Cardiac muscle cell (in vitro differentiated cells and primary cell): ENCODE results near the gene SHROOM2. TPM values are rescaled to one million over a fixed set of nuclear protein-coding genes. Genes with fewer than 3 reads are reported as not detected.

Experiments
- DNase-seq, 2 donors: peaks; one replicate each; pipeline versions ENCODE4 v3.0.0 to v3.0.0-alpha.2; 2010 to 2017; ENCODE audit warnings: low read depth in 1 of 2, low spot score in 1 of 2
- H3K27ac ChIP-seq: fragments of 200-600 bp; sonication (generic); 2 replicates; pipeline ENCODE4 v1.5.1; 2016
- H3K27me3 ChIP-seq: fragments of 200-600 bp; sonication (generic); 2 replicates; pipeline ENCODE4 v1.6.0; 2016; ENCODE audit warnings: control low read depth
- H3K36me3 ChIP-seq: fragments of 200-600 bp; sonication (generic); 2 replicates; pipeline ENCODE4 v1.5.1; 2016; ENCODE audit warnings: control low read depth
- H3K4me1 ChIP-seq: fragments of 200-600 bp; sonication (generic); 2 replicates; pipeline ENCODE4 v1.8.1; 2017; ENCODE audit warnings: low read depth, mild to moderate bottlenecking, mixed run types
- H3K4me3 ChIP-seq: fragments of 200-600 bp; sonication (generic); 2 replicates; pipeline ENCODE4 v1.5.1; 2016; ENCODE audit warnings: mild to moderate bottlenecking
- H3K9me3 ChIP-seq: fragments of 200-600 bp; sonication (generic); 2 replicates; pipeline ENCODE4 v1.5.1; 2017; ENCODE audit warnings: low read depth, mild to moderate bottlenecking, control low read depth
- polyA plus RNA-seq: library from polyadenylated mRNA; unstranded; fragments of >200 nt; fragmentation: Nextera tagmentation; extraction: Ambion mirVana; gene quantifications from 2 replicates; pipeline ENCODE4 v1.2.1, GENCODE V29; 2016
- total RNA-seq: library from RNA; depleted of rRNA; stranded (reverse); fragments of >200 nt; gene quantifications from 2 replicates; pipeline ENCODE4 v1.2.3, GENCODE V29; 2016
- TF ChIP-seq, protein P1 (sequence below): IDR thresholded peaks from 2 replicates; pipeline ENCODE4 v1.5.1; 2012; ENCODE audit warnings: low read depth, mild to moderate bottlenecking, low read length

The SHROOM2 gene
- total and polyA plus RNA-seq, 2 experiments from 2014 or later: 14.8 to 32.9 TPM

DNA sequence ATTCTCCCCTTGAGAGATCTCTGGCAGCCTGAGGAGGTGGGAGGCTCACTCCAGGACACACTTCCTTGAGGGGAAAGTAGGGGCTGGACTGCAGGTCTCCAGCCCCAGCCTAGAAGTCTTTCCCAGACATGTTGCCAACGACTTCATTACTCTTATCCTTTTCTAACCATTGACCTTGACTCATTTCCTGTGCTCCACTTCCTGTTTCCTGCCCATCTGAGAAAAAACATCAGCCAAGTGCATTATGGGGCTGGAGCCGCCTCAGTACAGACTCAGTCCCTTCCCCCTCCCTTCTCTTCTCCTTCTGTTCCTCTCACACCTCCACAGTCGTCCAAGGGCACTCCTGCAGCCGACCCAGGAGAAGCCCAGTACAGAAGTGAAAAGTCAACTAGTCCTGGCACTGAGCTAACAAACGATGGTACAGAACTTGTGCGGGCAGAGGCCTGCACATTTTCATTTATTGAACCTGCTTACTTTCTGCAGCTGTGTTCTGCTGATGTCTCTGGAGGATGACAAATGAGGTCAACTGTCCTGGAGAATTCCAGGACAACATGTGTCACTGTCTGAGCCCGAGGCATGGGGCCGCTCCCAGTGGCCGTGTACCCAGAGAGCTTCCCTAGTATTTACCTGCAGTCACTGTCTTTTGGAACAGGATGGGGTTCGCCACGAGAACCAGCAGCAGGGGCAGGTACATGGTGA is 40.7 kb upstream of the SHROOM2 start:
- Histone ChIP-seq H3K36me3 (no peaks in the 10 kb centered on the region), H3K27ac (no peak overlapping the region), H3K4me1 (no peaks in the 10 kb centered on the region), H3K9me3 (no peaks in the 10 kb centered on the region), H3K4me3 (no peak overlapping the region), H3K27me3 (no peaks in the 10 kb centered on the region)
- TF ChIP-seq, protein P1, sequence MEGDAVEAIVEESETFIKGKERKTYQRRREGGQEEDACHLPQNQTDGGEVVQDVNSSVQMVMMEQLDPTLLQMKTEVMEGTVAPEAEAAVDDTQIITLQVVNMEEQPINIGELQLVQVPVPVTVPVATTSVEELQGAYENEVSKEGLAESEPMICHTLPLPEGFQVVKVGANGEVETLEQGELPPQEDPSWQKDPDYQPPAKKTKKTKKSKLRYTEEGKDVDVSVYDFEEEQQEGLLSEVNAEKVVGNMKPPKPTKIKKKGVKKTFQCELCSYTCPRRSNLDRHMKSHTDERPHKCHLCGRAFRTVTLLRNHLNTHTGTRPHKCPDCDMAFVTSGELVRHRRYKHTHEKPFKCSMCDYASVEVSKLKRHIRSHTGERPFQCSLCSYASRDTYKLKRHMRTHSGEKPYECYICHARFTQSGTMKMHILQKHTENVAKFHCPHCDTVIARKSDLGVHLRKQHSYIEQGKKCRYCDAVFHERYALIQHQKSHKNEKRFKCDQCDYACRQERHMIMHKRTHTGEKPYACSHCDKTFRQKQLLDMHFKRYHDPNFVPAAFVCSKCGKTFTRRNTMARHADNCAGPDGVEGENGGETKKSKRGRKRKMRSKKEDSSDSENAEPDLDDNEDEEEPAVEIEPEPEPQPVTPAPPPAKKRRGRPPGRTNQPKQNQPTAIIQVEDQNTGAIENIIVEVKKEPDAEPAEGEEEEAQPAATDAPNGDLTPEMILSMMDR: no peak
- peak in 1 of 2 donors; percentile 78 for DNase-seq

DNA sequence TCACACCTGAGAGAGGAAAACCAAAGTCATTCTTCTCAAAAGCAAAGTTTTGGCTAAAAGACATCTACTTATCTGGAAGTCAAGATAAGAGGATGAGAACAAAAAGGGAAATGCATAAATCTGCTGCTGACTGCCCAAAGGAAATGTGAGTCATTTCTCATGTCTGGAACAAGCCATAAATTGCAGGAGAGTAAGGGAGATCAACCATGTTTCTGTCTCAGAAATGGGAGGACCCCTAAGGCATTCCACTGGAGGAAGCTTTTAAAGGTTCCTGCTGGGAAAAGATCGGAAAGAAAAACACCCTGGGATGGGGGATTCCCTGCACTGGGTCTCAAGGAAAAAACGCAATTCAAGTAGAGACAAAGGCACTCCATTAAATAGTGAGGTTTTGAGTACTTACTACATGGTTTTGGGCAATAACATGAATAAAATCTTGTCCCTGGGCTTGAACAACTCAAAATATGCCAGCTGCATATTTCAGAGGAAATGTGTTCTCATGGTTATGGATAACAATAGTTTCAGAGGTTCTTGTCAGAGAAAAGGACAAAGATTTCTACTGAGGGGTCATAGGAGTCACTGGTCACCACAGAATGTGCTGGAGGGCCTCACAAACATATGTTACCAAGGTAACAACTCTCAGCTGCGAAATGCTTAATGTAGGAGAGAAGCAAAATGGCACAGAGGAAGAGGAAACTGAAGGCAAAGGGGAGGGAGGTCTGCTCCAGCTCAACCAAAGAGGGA is 39.9 kb upstream of the SHROOM2 start:
- Histone ChIP-seq H3K27ac (no peak overlapping the region), H3K4me3 (no peak overlapping the region), H3K9me3 (no peaks in the 10 kb centered on the region), H3K36me3 (no peaks in the 10 kb centered on the region), H3K27me3 (no peaks in the 10 kb centered on the region), H3K4me1 (no peaks in the 10 kb centered on the region)
- DNase-seq: peak in 1 of 2 donors; percentile 80
- TF ChIP-seq, protein P1: no peak

DNA sequence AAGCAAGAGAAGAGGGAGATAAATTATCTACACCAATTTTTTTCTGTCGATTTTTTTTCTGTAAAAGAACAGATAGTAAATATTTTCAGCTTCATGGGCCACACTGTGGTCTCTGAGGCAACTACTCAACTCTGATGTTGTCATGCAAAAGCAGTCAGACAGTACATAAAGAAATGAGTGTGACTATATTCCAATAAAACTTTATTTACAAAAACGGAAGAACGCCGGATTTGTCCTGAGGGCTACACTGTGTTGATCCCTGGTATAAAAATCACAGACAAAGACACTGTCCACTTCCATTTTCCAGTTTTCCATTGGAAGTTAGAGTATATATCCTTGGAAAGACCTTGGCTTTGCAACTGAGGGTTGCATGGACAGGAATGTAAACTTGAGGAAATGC is 38.6 kb upstream of the SHROOM2 start:
- Histone ChIP-seq H3K27ac (no peak overlapping the region), H3K4me1 (no peaks in the 10 kb centered on the region)
- TF ChIP-seq, protein P1: no peak

DNA sequence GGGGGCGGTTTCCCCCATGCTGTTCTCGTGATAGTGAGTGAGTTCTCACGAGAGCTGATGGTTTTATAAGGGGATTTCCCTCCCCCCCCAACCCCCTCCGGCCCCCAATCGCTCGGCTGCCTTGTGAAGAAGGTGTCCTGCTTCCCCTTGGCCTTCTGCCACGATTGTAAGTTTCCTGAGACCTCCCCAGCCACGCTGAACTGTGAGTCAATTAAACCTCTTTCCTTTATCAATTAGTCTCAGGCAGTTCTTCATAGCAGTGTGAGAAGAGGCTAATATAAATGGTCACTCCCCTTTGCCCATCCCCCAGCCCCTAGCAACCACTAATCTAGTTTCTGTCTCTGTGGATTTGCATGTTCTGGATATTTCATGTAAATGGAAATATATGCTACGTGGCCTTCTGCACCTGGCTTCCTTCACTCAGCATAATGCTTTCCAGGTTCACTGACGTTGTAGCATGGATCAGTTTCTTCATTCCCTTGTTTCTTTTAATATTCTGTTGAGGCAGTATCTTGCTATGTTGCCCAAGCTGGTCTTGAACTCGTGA is 37.0 kb upstream of the SHROOM2 start:
- no peak overlapping the region for H3K4me3 ChIP-seq
- H3K27me3 ChIP-seq: no peaks in the 10 kb centered on the region
- TF ChIP-seq, protein P1: no peak
- H3K36me3 ChIP-seq: no peaks in the 10 kb centered on the region
- no peaks in the 10 kb centered on the region for H3K9me3 ChIP-seq
- H3K27ac ChIP-seq: no peak overlapping the region
- DNase-seq: no peak
- no peaks in the 10 kb centered on the region for H3K4me1 ChIP-seq

More for the DNA sequence above, 38.6 kb upstream of the SHROOM2 start:
- no peaks in the 10 kb centered on the region for H3K27me3 ChIP-seq
- H3K36me3 ChIP-seq: no peaks in the 10 kb centered on the region
- H3K9me3 ChIP-seq: no peaks in the 10 kb centered on the region
- no peak overlapping the region for H3K4me3 ChIP-seq
- no peak for DNase-seq

DNA sequence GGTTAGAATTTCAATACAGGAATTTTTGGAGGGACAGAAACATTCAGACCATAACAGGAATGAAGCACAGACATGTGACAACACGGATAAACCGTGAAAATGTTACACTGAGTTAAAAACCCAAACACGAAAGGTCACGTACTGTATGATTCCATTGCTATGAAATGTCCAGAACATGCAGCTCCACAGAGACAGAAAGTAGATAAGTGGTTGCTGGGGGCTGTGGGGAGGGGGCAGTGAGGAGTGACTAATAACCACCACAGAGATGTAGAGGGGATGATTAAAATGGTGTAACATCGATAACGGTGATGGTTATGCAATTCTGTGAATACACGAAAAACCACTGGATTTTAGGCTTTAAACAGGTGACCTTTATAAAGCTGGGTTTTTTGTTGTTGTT is 28.9 kb upstream of the SHROOM2 start:
- TF ChIP-seq, protein P1: no peak

More for the DNA sequence above, 28.9 kb upstream of the SHROOM2 start:
- no peak overlapping the region for H3K4me3 ChIP-seq
- no peaks in the 10 kb centered on the region for H3K36me3 ChIP-seq
- no peaks in the 10 kb centered on the region for H3K4me1 ChIP-seq
- peak in 1 of 2 donors; percentile 46 for DNase-seq
- no peaks in the 10 kb centered on the region for H3K9me3 ChIP-seq
- H3K27me3 ChIP-seq: no peaks in the 10 kb centered on the region
- no peak overlapping the region for H3K27ac ChIP-seq
